GM13977 (cell line): ENCODE results near the gene ANGPTL2.
A peak's percentile ranks its signal among the peaks of the same experiment; 100 is the strongest.

ENCODE experiments used
- DNase-seq: peaks from one replicate; pipeline ENCODE4 v3.0.0; 2012; ENCODE audit warnings: low spot score
- in situ Hi-C: fragments of 300-500 bp; cut with MboI; formaldehyde crosslinking; loops from one replicate; pipeline ENCODE4 v1.12.0; 2022; ENCODE audit warnings: low sequenced_read_pairs, low pct_unique_long_range_greater_than_20kb, mixed read lengths, inconsistent platforms; ENCODE audit not compliant: unreplicated experiment
- TF ChIP-seq, protein P1 (sequence below): IDR thresholded peaks from 2 replicates; pipeline ENCODE4 v1.5.1; 2012; ENCODE audit warnings: mild to moderate bottlenecking, control low read depth; ENCODE audit not compliant: insufficient read depth; ENCODE audit errors: extremely low read depth, missing control alignments

ANGPTL2 gene

GRCh38 chr9:127154390-127155191 is 32.2 kb upstream of the ANGPTL2 start:
- in situ Hi-C loops, result no loop called here
- peak; percentile 46 for DNase-seq
- TF ChIP-seq, protein P1, sequence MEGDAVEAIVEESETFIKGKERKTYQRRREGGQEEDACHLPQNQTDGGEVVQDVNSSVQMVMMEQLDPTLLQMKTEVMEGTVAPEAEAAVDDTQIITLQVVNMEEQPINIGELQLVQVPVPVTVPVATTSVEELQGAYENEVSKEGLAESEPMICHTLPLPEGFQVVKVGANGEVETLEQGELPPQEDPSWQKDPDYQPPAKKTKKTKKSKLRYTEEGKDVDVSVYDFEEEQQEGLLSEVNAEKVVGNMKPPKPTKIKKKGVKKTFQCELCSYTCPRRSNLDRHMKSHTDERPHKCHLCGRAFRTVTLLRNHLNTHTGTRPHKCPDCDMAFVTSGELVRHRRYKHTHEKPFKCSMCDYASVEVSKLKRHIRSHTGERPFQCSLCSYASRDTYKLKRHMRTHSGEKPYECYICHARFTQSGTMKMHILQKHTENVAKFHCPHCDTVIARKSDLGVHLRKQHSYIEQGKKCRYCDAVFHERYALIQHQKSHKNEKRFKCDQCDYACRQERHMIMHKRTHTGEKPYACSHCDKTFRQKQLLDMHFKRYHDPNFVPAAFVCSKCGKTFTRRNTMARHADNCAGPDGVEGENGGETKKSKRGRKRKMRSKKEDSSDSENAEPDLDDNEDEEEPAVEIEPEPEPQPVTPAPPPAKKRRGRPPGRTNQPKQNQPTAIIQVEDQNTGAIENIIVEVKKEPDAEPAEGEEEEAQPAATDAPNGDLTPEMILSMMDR, result no peak

- no peak for DNase-seq
- in situ Hi-C loops, result no loop called here
- TF ChIP-seq, protein P1, result no peak
Observed at GRCh38 chr9:127154003-127154389, 31.6 kb upstream of the ANGPTL2 start.

GRCh38 chr9:127153501-127153900 is 31.1 kb upstream of the ANGPTL2 start:
- in situ Hi-C loops, result no loop called here
- DNase-seq, result no peak

DNA sequence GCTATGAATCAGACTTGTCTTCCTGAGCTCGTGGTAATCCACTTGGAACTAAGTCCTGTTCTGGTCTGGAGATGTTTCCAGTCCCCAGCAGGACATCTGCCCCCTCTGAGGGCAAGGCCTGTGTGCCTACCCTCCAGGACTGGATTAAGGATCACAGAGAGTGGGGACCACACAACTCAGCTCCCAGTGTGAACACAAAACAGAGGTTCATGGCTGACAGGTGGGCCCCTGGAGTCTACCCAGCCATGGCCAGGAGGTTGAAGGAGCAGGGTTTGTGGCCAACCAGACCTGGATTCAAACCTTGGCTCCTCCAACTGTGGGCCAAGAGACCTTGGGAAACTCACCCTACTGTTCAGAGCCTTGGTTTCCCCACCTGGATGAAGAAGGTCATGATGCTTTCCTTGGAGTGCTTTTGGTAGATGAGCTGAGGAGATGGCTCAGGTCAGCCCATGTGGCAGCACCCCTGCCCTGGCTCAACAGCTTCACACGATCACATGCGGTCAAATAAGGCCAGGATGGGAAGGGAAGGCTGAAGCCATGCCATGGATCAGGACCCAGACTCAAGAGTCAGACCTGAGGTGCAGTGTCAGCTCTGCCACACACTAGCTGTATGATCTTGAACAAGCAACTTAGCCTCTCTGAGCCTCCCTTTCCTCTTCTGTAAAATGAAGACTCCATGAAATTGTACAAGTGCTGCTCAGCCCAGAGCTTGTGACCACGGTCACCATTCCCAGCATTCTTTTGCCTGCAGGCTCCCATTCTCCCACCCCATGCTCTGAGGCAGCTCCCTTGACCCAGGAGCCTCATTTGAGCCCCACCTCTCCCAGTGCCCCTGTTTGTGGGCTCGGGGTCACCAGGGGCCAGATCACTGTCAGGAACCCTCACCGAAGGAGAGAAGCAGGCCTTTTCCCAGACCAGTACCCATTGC is 27.3 kb upstream of the ANGPTL2 start:
- DNase-seq, result no peak

More at GRCh38 chr9:127153501-127153900, 31.1 kb upstream of the ANGPTL2 start:
- TF ChIP-seq, protein P1, result no peak

GRCh38 chr9:127149010-127149409 is 26.6 kb upstream of the ANGPTL2 start:
- TF ChIP-seq, protein P1, result no peak
- no peak for DNase-seq
- in situ Hi-C loops, result no loop called here

More for the DNA sequence above, 27.3 kb upstream of the ANGPTL2 start:
- TF ChIP-seq, protein P1, result no peak
- in situ Hi-C loops, result no loop called here

DNA sequence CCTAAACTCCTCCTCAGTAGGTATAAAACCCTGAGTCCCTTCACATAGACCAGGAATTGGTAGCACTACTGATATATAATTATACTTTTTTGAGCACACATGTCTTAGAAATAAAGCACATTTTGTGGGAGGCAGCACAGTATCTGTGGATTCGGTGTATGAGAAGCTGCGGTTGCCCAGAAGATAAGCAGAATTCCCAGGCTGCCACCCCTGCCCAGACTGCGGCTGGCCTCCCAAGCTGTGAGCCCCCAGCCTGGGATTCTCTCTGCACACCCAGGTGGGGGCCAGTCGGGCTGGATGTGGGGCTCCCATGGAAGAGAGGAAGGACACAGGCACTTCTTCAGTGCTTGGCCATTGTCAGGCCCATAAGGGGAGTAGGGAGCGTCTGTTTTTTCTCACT is 25.6 kb upstream of the ANGPTL2 start:
- DNase-seq, result no peak
- TF ChIP-seq, protein P1, result no peak
- in situ Hi-C loops, result no loop called here
